GM12874 (cell line): ENCODE results near the gene EPX.

Source experiments
- CTCF ChIP-seq: IDR thresholded peaks from 2 replicates; pipeline ENCODE4 v1.5.1; 2011; ENCODE audit warnings: low read depth, mild to moderate bottlenecking, control low read depth, low read length, moderate library complexity; ENCODE audit not compliant: insufficient read depth

Gene EPX

GRCh38 chr17:58229384-58229783 lies 36.9 kb downstream of the EPX start:
- no peak for TF ChIP-seq CTCF

DNA sequence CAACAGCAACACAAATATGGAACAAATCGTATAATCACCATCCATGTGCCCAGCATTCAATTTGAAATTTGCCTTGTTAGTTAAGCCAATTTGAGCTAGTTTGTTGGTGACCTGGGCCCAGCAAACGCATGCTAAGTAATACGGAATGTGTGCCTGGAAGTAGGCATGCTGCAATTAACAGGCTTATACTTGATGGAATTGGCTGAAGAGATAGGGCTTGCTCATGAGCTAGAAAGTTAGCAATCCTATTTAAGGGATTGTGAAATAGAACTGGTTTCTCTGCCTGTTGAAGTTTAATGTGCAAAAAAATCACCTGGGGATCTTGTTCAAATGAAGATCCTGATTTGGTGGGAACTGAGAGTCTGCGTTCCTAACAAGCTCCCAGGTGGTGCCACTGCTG lies 37.4 kb downstream of the EPX start:
- no peak for TF ChIP-seq CTCF

DNA sequence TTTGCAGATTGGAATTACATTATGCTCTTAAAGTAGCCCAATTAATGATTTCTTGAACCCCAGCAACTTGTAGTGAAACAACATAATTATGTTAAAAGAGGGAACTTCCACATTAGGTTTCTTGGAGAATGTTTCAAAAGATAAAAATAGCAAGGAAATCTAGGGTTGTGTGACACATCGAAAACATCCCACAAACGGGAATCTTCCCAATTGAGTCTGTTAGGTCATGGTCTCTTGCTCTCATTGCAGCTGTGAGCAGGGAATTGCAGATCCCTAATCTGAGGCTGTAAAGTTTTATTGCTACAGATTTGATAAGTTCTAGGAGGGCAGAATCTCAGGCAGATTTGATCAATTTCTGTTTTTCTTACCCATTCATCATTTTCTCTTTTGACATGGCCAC lies 39.1 kb downstream of the EPX start:
- no peak for TF ChIP-seq CTCF

- peak; percentile 12; the same call in 1 of the 2 replicates for TF ChIP-seq CTCF
Observed at GRCh38 chr17:58232707-58233156, 40.2 kb downstream of the EPX start.

- TF ChIP-seq CTCF = no peak
Observed at GRCh38 chr17:58233543-58233942, 41.0 kb downstream of the EPX start.

- no peak for TF ChIP-seq CTCF
Observed at GRCh38 chr17:58234512-58234911, 42.0 kb downstream of the EPX start.

- TF ChIP-seq CTCF = no peak
Observed at GRCh38 chr17:58235821-58236220, 43.3 kb downstream of the EPX start.

DNA sequence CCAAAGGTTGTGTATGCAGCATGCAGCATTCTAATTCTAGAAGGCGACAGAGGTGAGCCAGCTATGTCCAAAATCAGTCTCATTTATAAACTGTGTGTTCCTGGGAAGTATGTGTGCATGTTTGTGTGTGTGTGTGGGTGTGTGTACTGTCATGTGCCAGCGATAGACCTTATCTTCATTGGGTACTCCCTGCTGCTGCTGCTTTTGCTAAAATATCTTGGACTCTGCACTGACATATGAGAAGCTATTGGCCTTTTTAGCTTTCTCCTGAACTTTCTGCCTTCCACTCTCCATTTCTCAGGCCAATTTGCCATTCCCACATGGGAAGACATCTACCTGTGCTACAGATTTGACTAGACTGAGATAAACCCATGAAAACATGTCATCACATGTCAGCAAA lies 43.9 kb downstream of the EPX start:
- no peak for TF ChIP-seq CTCF
